22Rv1 (cell line): Measurements from ENCODE around the gene KCNQ5.

ENCODE experiments used
- ZFX ChIP-seq: fragments of 450-650 bp; IDR thresholded peaks from 2 replicates; pipeline ENCODE4 v1.6.1; 2017; ENCODE audit warnings: antibody characterized with exemption, borderline replicate concordance
- TF ChIP-seq, protein P1 (sequence below): fragments of 450-650 bp; IDR thresholded peaks from 2 replicates; pipeline ENCODE4 v1.5.1; 2017; ENCODE audit warnings: mild to moderate bottlenecking

DNA sequence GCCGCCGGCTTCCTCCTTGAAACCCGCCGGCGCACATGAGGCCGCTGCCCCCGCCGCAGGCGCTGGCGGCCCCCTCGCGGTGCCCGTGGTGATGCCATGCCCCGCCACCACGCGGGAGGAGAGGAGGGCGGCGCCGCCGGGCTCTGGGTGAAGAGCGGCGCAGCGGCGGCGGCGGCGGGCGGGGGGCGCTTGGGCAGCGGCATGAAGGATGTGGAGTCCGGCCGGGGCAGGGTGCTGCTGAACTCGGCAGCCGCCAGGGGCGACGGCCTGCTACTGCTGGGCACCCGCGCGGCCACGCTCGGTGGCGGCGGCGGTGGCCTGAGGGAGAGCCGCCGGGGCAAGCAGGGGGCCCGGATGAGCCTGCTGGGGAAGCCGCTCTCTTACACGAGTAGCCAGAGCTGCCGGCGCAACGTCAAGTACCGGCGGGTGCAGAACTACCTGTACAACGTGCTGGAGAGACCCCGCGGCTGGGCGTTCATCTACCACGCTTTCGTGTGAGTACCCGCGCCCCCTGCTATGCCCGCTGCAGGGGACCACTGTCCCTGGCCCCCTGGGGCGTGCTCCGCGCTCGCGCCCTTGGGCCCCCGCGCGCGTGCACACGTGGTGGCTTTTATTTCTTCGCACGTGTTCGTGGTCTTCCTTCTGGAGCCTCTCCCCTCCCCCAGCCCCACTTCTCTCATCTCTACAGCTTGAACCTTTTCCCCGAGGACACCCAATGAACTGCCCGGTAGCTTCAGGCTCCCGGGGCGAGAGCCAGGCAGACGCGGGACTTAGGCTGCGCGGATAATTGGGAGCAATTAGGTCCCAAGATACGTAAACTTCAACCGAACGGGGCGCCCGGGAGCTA lies 453 bp downstream of the KCNQ5 start:
- TF ChIP-seq, protein P1, sequence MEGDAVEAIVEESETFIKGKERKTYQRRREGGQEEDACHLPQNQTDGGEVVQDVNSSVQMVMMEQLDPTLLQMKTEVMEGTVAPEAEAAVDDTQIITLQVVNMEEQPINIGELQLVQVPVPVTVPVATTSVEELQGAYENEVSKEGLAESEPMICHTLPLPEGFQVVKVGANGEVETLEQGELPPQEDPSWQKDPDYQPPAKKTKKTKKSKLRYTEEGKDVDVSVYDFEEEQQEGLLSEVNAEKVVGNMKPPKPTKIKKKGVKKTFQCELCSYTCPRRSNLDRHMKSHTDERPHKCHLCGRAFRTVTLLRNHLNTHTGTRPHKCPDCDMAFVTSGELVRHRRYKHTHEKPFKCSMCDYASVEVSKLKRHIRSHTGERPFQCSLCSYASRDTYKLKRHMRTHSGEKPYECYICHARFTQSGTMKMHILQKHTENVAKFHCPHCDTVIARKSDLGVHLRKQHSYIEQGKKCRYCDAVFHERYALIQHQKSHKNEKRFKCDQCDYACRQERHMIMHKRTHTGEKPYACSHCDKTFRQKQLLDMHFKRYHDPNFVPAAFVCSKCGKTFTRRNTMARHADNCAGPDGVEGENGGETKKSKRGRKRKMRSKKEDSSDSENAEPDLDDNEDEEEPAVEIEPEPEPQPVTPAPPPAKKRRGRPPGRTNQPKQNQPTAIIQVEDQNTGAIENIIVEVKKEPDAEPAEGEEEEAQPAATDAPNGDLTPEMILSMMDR: peak; percentile 43
- TF ChIP-seq ZFX: no peak
